SK-N-SH (cell line): ENCODE measurements around the gene TMEM95. TPM values are rescaled to one million over a fixed set of nuclear protein-coding genes. Genes with fewer than 3 reads are reported as not detected.

Experiments used
- CTCF ChIA-PET: fragments of 300-600, 350-600 bp; formaldehyde crosslinking; extraction: SDS; loops from one replicate; lab custom pipeline; 2021; lab: Yijun Ruan, JAX
- POLR2A ChIA-PET: fragments of 350-600 bp; sonication (Branson Sonifier 250); formaldehyde crosslinking; extraction: SDS; loops from one replicate; lab custom pipeline; 2020; ENCODE audit warnings: antibody characterized with exemption, inconsistent platforms; lab: Yijun Ruan, JAX
- DNase-seq: peaks from one replicate; pipeline ENCODE4 v3.0.0; 2012
- H2AFZ ChIP-seq: fragments of 200-600 bp; sonication (generic); 2 replicates; pipeline ENCODE4 v1.8.1; 2016; ENCODE audit warnings: antibody characterized with exemption, mild to moderate bottlenecking, low read depth
- H3F3A ChIP-seq: fragments of 200-600 bp; sonication (generic); replicated peaks from 2 replicates; pipeline ENCODE3; 2016; ENCODE audit warnings: antibody characterized with exemption, mild to moderate bottlenecking; ENCODE audit not compliant: insufficient read depth
- H3K27ac ChIP-seq, 2 experiments: fragments of 200-500 bp in 1 of 2; fragments of 200-600 bp in 1 of 2; sonication (Bioruptor generic) in 1 of 2; sonication (generic), shearing (Covaris generic) in 1 of 2; 2 replicates each; pipeline versions ENCODE4 v1.5.1 to v1.6.1; 2014 to 2016; ENCODE audit warnings: low read depth in 2 of 2, inconsistent platforms in 1 of 2, low read length in 1 of 2, mild to moderate bottlenecking in 1 of 2, mixed read lengths in 1 of 2
- H3K27me3 ChIP-seq: fragments of 200-600 bp; sonication (generic), shearing (Covaris generic); 2 replicates; pipeline ENCODE4 v1.6.1; 2016; ENCODE audit warnings: mixed run types; ENCODE audit not compliant: insufficient read depth
- H3K36me3 ChIP-seq, 2 experiments: fragments of 200-500 bp in 1 of 2; fragments of 200-600 bp in 1 of 2; sonication (Bioruptor generic) in 1 of 2; sonication (generic) in 1 of 2; replicated peaks in 1 of 2; 2 replicates each; pipeline versions ENCODE3 to v1.5.1; 2014 to 2016; ENCODE audit warnings: low read length in 1 of 2, mild to moderate bottlenecking in 1 of 2; ENCODE audit not compliant: insufficient read depth in 2 of 2, control insufficient read depth in 1 of 2
- H3K4me1 ChIP-seq, 2 experiments: fragments of 200-500 bp in 1 of 2; fragments of 200-600 bp in 1 of 2; sonication (Bioruptor generic) in 1 of 2; sonication (generic), shearing (Covaris generic) in 1 of 2; 2 replicates each; pipeline versions ENCODE4 v1.5.1 to v1.6.1; 2014 to 2016; ENCODE audit warnings: low read depth in 1 of 2, low read length in 1 of 2, mixed run types in 1 of 2; ENCODE audit not compliant: insufficient read depth in 2 of 2, control insufficient read depth in 1 of 2
- H3K4me2 ChIP-seq: fragments of 200-600 bp; sonication (generic), shearing (Covaris generic); 2 replicates; pipeline ENCODE4 v1.6.1; 2017; ENCODE audit warnings: mixed run types
- H3K4me3 ChIP-seq, 2 experiments: fragments of 200-500 bp in 1 of 2; fragments of 200-600 bp in 1 of 2; sonication (Bioruptor generic) in 1 of 2; sonication (generic), shearing (Covaris generic) in 1 of 2; 2 replicates each; pipeline versions ENCODE4 v1.5.1 to v1.8.1; 2014 to 2016; ENCODE audit warnings: low read depth in 2 of 2, inconsistent platforms in 1 of 2, low read length in 1 of 2, mild to moderate bottlenecking in 1 of 2, mixed read lengths in 1 of 2, moderate library complexity in 1 of 2
- H3K79me2 ChIP-seq: fragments of 200-600 bp; sonication (generic); 2 replicates; pipeline ENCODE4 v1.8.1; 2017; ENCODE audit warnings: mild to moderate bottlenecking; ENCODE audit not compliant: insufficient read depth
- H3K9ac ChIP-seq: fragments of 200-600 bp; sonication (generic); 2 replicates; pipeline ENCODE4 v1.6.1; 2017; ENCODE audit warnings: mixed run types
- H3K9me2 ChIP-seq: fragments of 200-600 bp; sonication (generic); 2 replicates; pipeline ENCODE4 v1.6.1; 2017; ENCODE audit warnings: mixed run types
- H3K9me3 ChIP-seq: fragments of 200-600 bp; sonication (generic); 2 replicates; pipeline ENCODE4 v1.6.1; 2017; ENCODE audit warnings: mixed run types, mild to moderate bottlenecking, moderate library complexity
- H4K20me1 ChIP-seq: fragments of 200-600 bp; sonication (generic); 2 replicates; pipeline ENCODE4 v1.6.1; 2017; ENCODE audit warnings: mild to moderate bottlenecking, mixed run types; ENCODE audit not compliant: insufficient read depth
- CTCF ChIP-seq: fragments of 200-600 bp; sonication (generic); IDR thresholded peaks from 2 replicates; pipeline ENCODE4 v1.6.1; 2017; ENCODE audit warnings: antibody characterized with exemption, mild to moderate bottlenecking, moderate library complexity
- ELF1 ChIP-seq: IDR thresholded peaks from 2 replicates; pipeline ENCODE4 v1.4.0; 2012
- EZH2phosphoT487 ChIP-seq: fragments of 200-600 bp; sonication (generic); IDR thresholded peaks from 2 replicates; pipeline ENCODE4 v1.6.1; 2017; ENCODE audit warnings: low read depth, mixed run types, mild to moderate bottlenecking, antibody characterized with exemption, moderate library complexity, borderline replicate concordance
- FOXM1 ChIP-seq: IDR thresholded peaks from 2 replicates; pipeline ENCODE4 v1.4.0; 2012; ENCODE audit warnings: low read depth, mild to moderate bottlenecking
- GABPA ChIP-seq: IDR thresholded peaks from 2 replicates; pipeline ENCODE4 v1.4.0; 2012; ENCODE audit warnings: low read depth, mild to moderate bottlenecking
- GATA2 ChIP-seq: sonication (generic); formaldehyde crosslinking; IDR thresholded peaks from 2 replicates; pipeline ENCODE4 v1.5.0; 2020; ENCODE audit warnings: mild to moderate bottlenecking, missing genetic modification reagents
- JUND ChIP-seq: IDR thresholded peaks from 2 replicates; pipeline ENCODE4 v1.4.0; 2012
- MEF2A ChIP-seq: IDR thresholded peaks from 2 replicates; pipeline ENCODE4 v1.4.0; 2012; ENCODE audit warnings: low read depth, borderline replicate concordance
- MXI1 ChIP-seq: IDR thresholded peaks from 2 replicates; pipeline ENCODE4 v1.6.1; 2012; ENCODE audit warnings: mild to moderate bottlenecking, low read depth, low read length, improper control_type of control experiment
- NRF1 ChIP-seq: IDR thresholded peaks from 2 replicates; pipeline ENCODE4 v1.6.1; 2012; ENCODE audit warnings: low read depth, mild to moderate bottlenecking, low read length
- RAD21 ChIP-seq: IDR thresholded peaks from 2 replicates; pipeline ENCODE4 v1.6.1; 2012; ENCODE audit warnings: mild to moderate bottlenecking, low read length
- RCOR1 ChIP-seq: fragments of 150-350 bp; IDR thresholded peaks from 2 replicates; pipeline ENCODE4 v1.6.1; 2017; ENCODE audit warnings: antibody characterized with exemption, low read length
- RFX5 ChIP-seq: IDR thresholded peaks from 2 replicates; pipeline ENCODE4 v1.6.1; 2012; ENCODE audit warnings: mild to moderate bottlenecking, improper control_type of control experiment, low read length
- RXRA ChIP-seq: IDR thresholded peaks from 2 replicates; pipeline ENCODE4 v1.4.0; 2012; ENCODE audit warnings: low read depth, mild to moderate bottlenecking, borderline replicate concordance
- SIN3A ChIP-seq: IDR thresholded peaks from 2 replicates; pipeline ENCODE4 v1.6.1; 2012; ENCODE audit warnings: low read depth, mild to moderate bottlenecking, low read length, moderate library complexity, borderline replicate concordance
- SMC3 ChIP-seq: IDR thresholded peaks from 2 replicates; pipeline ENCODE4 v1.6.1; 2012; ENCODE audit warnings: low read depth, low read length, improper control_type of control experiment
- TAF1 ChIP-seq: IDR thresholded peaks from 2 replicates; pipeline ENCODE4 v1.6.1; 2012; ENCODE audit warnings: low read depth, mild to moderate bottlenecking, low read length, moderate library complexity, borderline replicate concordance
- TCF12 ChIP-seq: IDR thresholded peaks from 2 replicates; pipeline ENCODE4 v1.4.0; 2012
- USF2 ChIP-seq: fragments of 150-350 bp; IDR thresholded peaks from 2 replicates; pipeline ENCODE4 v1.6.1; 2017; ENCODE audit warnings: antibody characterized with exemption, low read length, low read depth, borderline replicate concordance
- ZBTB33 ChIP-seq: IDR thresholded peaks from 2 replicates; pipeline ENCODE4 v1.4.0; 2012; ENCODE audit warnings: low read depth, borderline replicate concordance
- WGBS: methylation state at CpG from one replicate; pipeline ENCODE4 v1.1.6; 2017; ENCODE audit warnings: low lambda C conversion rate; 5-methylcytosine and 5-hydroxymethylcytosine counted together
- polyA plus RNA-seq, 3 experiments: library from polyadenylated mRNA; depleted of rRNA; stranded (reverse); fragments of >200 nt; gene quantifications; 2 replicates each; pipeline ENCODE4 v1.2.3, GENCODE V29; 2012

Gene TMEM95
- polyA plus RNA-seq, 1 of the 3 experiments (the other 2 are of a cell fraction): not detected

GRCh38 chr17:7361906-7362305 lies 7.0 kb downstream of the TMEM95 start:
- Histone ChIP-seq H3F3A (no peaks in the 10 kb centered on the region), H3K9me2 (no peaks in the 10 kb centered on the region), H3K27me3 (no peaks in the 10 kb centered on the region), H4K20me1 (no peaks in the 10 kb centered on the region), H3K36me3 (no peaks in the 10 kb centered on the region), H3K9me3 (no peaks in the 10 kb centered on the region), H3K79me2 (no peaks in the 10 kb centered on the region), H3K4me2 (no peak overlapping the region), H3K9ac (no peak overlapping the region)
- POLR2A ChIA-PET: no interaction called here
- DNase-seq: no peak
- TF ChIP-seq USF2 (no peak), TCF12 (no peak), ZBTB33 (no peak), RCOR1 (no peak), NRF1 (no peak), RAD21 (no peak), FOXM1 (no peak), MXI1 (no peak), SMC3 (no peak), RFX5 (no peak), CTCF (no peak), MEF2A (no peak)
- TF ChIP-seq, all 33 proteins: peak for 0
- no peak overlapping the region for H3K4me3 ChIP-seq
- CTCF ChIA-PET: interaction anchor here (0.6 to 2.6 kb wide), 5 partner anchors 9 to 199 kb away, joined by 3 to 13 read pairs (median 9); partner anchors contain the start of genes KCTD11 and TMEM256
- H3K4me1 ChIP-seq: no peaks in the 10 kb centered on the region
- no peak overlapping the region for H3K27ac ChIP-seq
- H2AFZ ChIP-seq: no peak overlapping the region
- WGBS: 35% methylated on average over 3 of the region's 3 CpGs

- Histone ChIP-seq H3K27ac (no peak overlapping the region), H3F3A (no peaks in the 10 kb centered on the region), H3K9ac (no peak overlapping the region), H2AFZ (no peak overlapping the region), H3K27me3 (no peaks in the 10 kb centered on the region), H3K9me3 (no peaks in the 10 kb centered on the region), H3K4me1 (no peaks in the 10 kb centered on the region), H4K20me1 (no peaks in the 10 kb centered on the region), H3K4me3 (no peak overlapping the region), H3K9me2 (no peaks in the 10 kb centered on the region), H3K4me2 (no peak overlapping the region), H3K79me2 (no peaks in the 10 kb centered on the region), H3K36me3 (no peaks in the 10 kb centered on the region)
- no peak for TF ChIP-seq GATA2 (CRISPR knock-in tag)
- no peak for TF ChIP-seq SIN3A
- no peak for TF ChIP-seq TAF1
- TF ChIP-seq ELF1: no peak
- no peak for TF ChIP-seq GABPA
- TF ChIP-seq EZH2phosphoT487: no peak
- TF ChIP-seq USF2: no peak
- no peak for TF ChIP-seq JUND
- no peak for TF ChIP-seq SMC3
- TF ChIP-seq RXRA: no peak
- TF ChIP-seq NRF1: no peak
- TF ChIP-seq MXI1: no peak
- WGBS: 85% methylated on average over 6 of the region's 6 CpGs
- POLR2A ChIA-PET: interaction anchor here (0.6 kb wide), 1 partner anchor 304 kb away, joined by 4 read pairs; no protein-coding TSS in a partner anchor
- CTCF ChIA-PET: interaction anchor here (2.1 to 2.3 kb wide), 2 partner anchors 11 to 74 kb away, joined by 9 to 10 read pairs; partner anchors contain the start of gene KCTD11
- DNase-seq: no peak
Measured at GRCh38 chr17:7363311-7363710, 8.4 kb downstream of the TMEM95 start.
